MM.1S (cell line): ENCODE results near the gene PIK3C3.

Experiments
- CTCF ChIP-seq: fragments of 300-600 bp; sonication (generic); IDR thresholded peaks from 2 replicates; pipeline ENCODE4 v1.5.1; 2016; ENCODE audit warnings: antibody characterized with exemption, low read length, mixed read lengths
- EZH2phosphoT487 ChIP-seq: fragments of 300-600 bp; sonication (generic); IDR thresholded peaks from 2 replicates; pipeline ENCODE4 v1.6.1; 2018; ENCODE audit warnings: antibody characterized with exemption, low read length

GRCh38 chr18:41973983-41974382 is 18.9 kb downstream of the PIK3C3 start:
- TF ChIP-seq CTCF (no peak), EZH2phosphoT487 (no peak)
